ENCODE measurements around the gene ERGIC1.

Gene ERGIC1

GRCh38 chr5:172903790-172904189, 69.7 kb downstream of the ERGIC1 start:
- no peak for DNase-seq

- DNase-seq = no peak
Observed at GRCh38 chr5:172904312-172904642, 70.2 kb downstream of the ERGIC1 start.

- DNase-seq = no peak
Observed at GRCh38 chr5:172904643-172905345, 70.7 kb downstream of the ERGIC1 start.

GRCh38 chr5:172905346-172906140, 71.5 kb downstream of the ERGIC1 start:
- DNase-seq = no peak

GRCh38 chr5:172906436-172906835, 72.4 kb downstream of the ERGIC1 start:
- DNase-seq = no peak

GRCh38 chr5:172906888-172907287, 72.8 kb downstream of the ERGIC1 start:
- no peak for DNase-seq

- DNase-seq = no peak
Observed at GRCh38 chr5:172907657-172908056, 73.6 kb downstream of the ERGIC1 start.

GRCh38 chr5:172908662-172909061, 74.6 kb downstream of the ERGIC1 start:
- no peak for DNase-seq

GRCh38 chr5:172909931-172910502, 76.0 kb downstream of the ERGIC1 start:
- DNase-seq = no peak

- DNase-seq = no peak
Observed at GRCh38 chr5:172910828-172911627, 77.0 kb downstream of the ERGIC1 start.

GRCh38 chr5:172911628-172911880, 77.5 kb downstream of the ERGIC1 start:
- DNase-seq = no peak

GRCh38 chr5:172911976-172912375, 77.9 kb downstream of the ERGIC1 start:
- DNase-seq = no peak

- no peak for DNase-seq
Observed at GRCh38 chr5:172913117-172913850, 79.2 kb downstream of the ERGIC1 start.

- DNase-seq = no peak
Observed at GRCh38 chr5:172915514-172915913, 81.5 kb downstream of the ERGIC1 start.

- no peak for DNase-seq
Observed at GRCh38 chr5:172918421-172919371, 84.6 kb downstream of the ERGIC1 start.

GRCh38 chr5:172919525-172920446, 85.7 kb downstream of the ERGIC1 start:
- no peak for DNase-seq

- DNase-seq = no peak
Observed at GRCh38 chr5:172920447-172920849, 86.4 kb downstream of the ERGIC1 start.

- DNase-seq = no peak
Observed at GRCh38 chr5:172920995-172921394, 86.9 kb downstream of the ERGIC1 start.

GRCh38 chr5:172921906-172922305, 87.9 kb downstream of the ERGIC1 start:
- no peak for DNase-seq

- no peak for DNase-seq
Observed at GRCh38 chr5:172923539-172923938, 89.5 kb downstream of the ERGIC1 start.
